Measurements from ENCODE around the gene KLHL24. TPM values are rescaled to one million over a fixed set of nuclear protein-coding genes. Genes with fewer than 3 reads are reported as not detected.
"Not testable (repeated sequence)": the region's sequence is repeated elsewhere in the genome, so short reads cannot be mapped to it uniquely, and the experiment has no call there.

Gene KLHL24
- total RNA-seq, 1 experiment from 2014 or later: 109 TPM

GRCh38 chr3:183611326-183611725 is 24.1 kb upstream of the KLHL24 start:
- H3K27me3 ChIP-seq (ENCODE audit: low read length); H3K4me3 ChIP-seq (ENCODE audit: low read length); H3K4me2 ChIP-seq (ENCODE audit: low read depth, low read length, poor library complexity, severe bottlenecking); DNase-seq; H3K9me2 ChIP-seq (replicated peaks; ENCODE audit: insufficient read depth, low read length); H4K20me1 ChIP-seq (ENCODE audit: insufficient read depth, low read depth, low read length); H3K79me2 ChIP-seq (ENCODE audit: low read length); H3K27ac ChIP-seq (ENCODE audit: low read length); H3K9me3 ChIP-seq (ENCODE audit: low read length); H3K4me1 ChIP-seq (ENCODE audit: low read length); H2AFZ ChIP-seq (ENCODE audit: low read length); H3K9ac ChIP-seq (ENCODE audit: low read length); H3K36me3 ChIP-seq (ENCODE audit: insufficient read depth, low read length): not testable (repeated sequence)

DNA sequence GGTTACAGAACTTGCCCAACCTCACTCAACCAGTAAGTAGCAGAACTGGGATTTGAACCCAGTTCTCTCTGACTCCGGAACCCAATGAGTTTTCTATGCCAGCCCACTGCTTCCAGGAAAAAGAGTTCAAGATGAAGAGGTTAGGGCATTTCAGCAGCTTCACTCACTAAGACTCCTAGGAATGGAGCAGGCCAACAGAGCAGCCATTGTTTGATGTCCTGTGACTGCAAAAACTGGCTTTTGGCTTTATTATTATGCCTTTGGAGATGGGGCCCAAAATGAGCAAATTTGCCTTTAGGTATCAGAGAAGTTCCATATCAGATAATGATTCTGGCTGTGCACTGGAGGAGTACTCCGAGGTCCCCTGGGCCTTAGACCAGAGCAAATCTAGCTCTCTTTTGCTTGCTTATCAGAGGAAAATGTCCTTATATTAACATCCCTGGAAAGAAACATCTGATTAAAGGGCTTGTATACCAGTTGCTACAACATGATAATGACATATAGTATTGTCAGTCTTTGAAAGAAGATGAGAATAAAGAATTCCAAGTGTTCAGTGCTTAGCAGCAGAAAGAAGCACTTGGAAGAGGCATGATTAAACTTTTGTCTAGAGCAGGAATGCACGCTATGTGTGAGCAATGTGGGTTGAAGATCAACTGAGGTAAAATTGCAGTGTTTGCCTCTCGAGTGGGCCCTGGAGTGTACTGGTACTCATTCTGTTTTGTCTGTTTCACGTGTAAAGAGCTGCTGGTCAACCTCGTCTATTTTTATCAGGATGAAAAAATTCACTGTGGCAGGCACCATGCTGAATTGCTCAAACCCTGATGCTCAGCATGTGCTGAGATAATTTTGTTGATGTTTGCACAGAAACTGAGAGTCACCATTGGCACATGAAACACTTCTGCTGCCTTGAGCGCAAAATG is 21.8 kb upstream of the KLHL24 start:
- DNase-seq: no peak
- H4K20me1 ChIP-seq (ENCODE audit: insufficient read depth, low read depth, low read length): no peaks in the 10 kb centered on the region
- H3K4me3 ChIP-seq (ENCODE audit: low read length): no peak overlapping the region
- H3K9me3 ChIP-seq (ENCODE audit: low read length): no peaks in the 10 kb centered on the region
- no peaks in the 10 kb centered on the region for H3K79me2 ChIP-seq (ENCODE audit: low read length)
- H3K27me3 ChIP-seq (ENCODE audit: low read length): no peaks in the 10 kb centered on the region
- no peak overlapping the region for H2AFZ ChIP-seq (ENCODE audit: low read length)
- H3K27ac ChIP-seq (ENCODE audit: low read length): no peak overlapping the region
- no peak overlapping the region for H3K4me2 ChIP-seq (ENCODE audit: low read depth, low read length, poor library complexity, severe bottlenecking)
- no peaks in the 10 kb centered on the region for H3K4me1 ChIP-seq (ENCODE audit: low read length)
- H3K9me2 ChIP-seq (replicated peaks; ENCODE audit: insufficient read depth, low read length): no peaks in the 10 kb centered on the region
- H3K9ac ChIP-seq (ENCODE audit: low read length): no peak overlapping the region
- H3K36me3 ChIP-seq (ENCODE audit: insufficient read depth, low read length): no peaks in the 10 kb centered on the region

DNA sequence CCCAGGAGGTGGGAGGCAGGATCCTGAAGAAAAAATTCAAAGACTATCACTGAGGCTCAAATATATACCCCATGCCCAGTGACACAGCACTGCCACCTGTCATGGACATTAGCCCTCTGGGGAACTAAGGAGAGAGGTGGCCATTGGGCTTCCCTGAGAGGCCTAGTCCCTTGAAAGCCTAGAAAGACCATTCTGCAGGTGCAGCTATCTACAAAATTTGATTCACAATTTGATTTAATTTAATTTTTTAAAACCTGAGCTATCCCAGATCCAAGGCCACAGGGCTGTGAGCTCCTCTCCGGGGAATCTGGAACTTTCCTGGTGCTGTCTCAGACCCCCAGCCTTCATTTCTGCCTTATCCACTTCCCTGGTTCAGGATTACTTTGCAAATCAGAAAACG is 16.9 kb upstream of the KLHL24 start:
- H4K20me1 ChIP-seq (ENCODE audit: insufficient read depth, low read depth, low read length): no peaks in the 10 kb centered on the region
- H3K9me3 ChIP-seq (ENCODE audit: low read length): no peaks in the 10 kb centered on the region
- no peak overlapping the region for H3K4me2 ChIP-seq (ENCODE audit: low read depth, low read length, poor library complexity, severe bottlenecking)
- no peaks in the 10 kb centered on the region for H3K4me1 ChIP-seq (ENCODE audit: low read length)
- H3K9me2 ChIP-seq (replicated peaks; ENCODE audit: insufficient read depth, low read length): no peaks in the 10 kb centered on the region
- no peak overlapping the region for H3K27ac ChIP-seq (ENCODE audit: low read length)
- no peak overlapping the region for H3K4me3 ChIP-seq (ENCODE audit: low read length)
- no peaks in the 10 kb centered on the region for H3K36me3 ChIP-seq (ENCODE audit: insufficient read depth, low read length)
- no peaks in the 10 kb centered on the region for H3K27me3 ChIP-seq (ENCODE audit: low read length)
- H3K9ac ChIP-seq (ENCODE audit: low read length): no peak overlapping the region
- H3K79me2 ChIP-seq (ENCODE audit: low read length): no peaks in the 10 kb centered on the region
- DNase-seq: no peak
- no peak overlapping the region for H2AFZ ChIP-seq (ENCODE audit: low read length)

- Histone ChIP-seq H3K36me3 (ENCODE audit: insufficient read depth, low read length) (no peaks in the 10 kb centered on the region), H3K27ac (ENCODE audit: low read length) (no peak overlapping the region), H3K79me2 (ENCODE audit: low read length) (no peaks in the 10 kb centered on the region), H3K9me3 (ENCODE audit: low read length) (no peaks in the 10 kb centered on the region), H3K4me3 (ENCODE audit: low read length) (no peak overlapping the region), H3K9ac (ENCODE audit: low read length) (no peak overlapping the region), H4K20me1 (ENCODE audit: insufficient read depth, low read depth, low read length) (no peaks in the 10 kb centered on the region), H3K9me2 (replicated peaks; ENCODE audit: insufficient read depth, low read length) (no peaks in the 10 kb centered on the region), H3K4me1 (ENCODE audit: low read length) (no peaks in the 10 kb centered on the region), H2AFZ (ENCODE audit: low read length) (no peak overlapping the region), H3K27me3 (ENCODE audit: low read length) (no peaks in the 10 kb centered on the region), H3K4me2 (ENCODE audit: low read depth, low read length, poor library complexity, severe bottlenecking) (no peak overlapping the region)
- no peak for DNase-seq
Measured at GRCh38 chr3:183619010-183619409, 16.4 kb upstream of the KLHL24 start.

DNA sequence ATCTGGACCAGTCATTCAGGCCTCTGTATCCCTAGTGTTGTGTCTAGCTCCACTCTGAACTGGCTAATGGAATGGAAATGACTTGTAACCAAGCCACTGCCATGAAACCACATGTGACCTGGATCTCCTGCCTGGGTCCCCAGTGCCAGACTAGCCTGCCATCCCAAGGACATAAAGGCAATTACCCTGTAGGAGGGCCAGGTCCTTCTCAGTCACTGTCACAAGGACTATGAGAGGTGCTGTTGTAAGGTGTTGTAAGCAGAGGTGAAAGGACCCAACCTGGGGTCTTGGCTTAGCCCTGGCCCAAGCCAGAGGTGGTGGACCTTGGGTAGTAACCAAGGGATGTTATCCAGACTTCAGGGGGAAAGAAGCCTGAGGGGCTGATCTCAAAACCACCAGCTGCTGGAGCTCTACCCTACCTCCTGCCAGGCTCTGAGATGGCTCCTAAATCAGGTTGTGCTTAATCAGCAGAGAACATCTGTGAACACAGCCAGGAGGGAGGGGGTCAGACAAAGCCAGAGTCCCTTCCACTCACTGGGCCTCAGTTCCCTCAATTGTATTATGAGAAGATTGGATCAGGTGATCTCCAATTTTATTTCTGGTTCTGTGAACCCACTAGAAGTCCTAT is 15.7 kb upstream of the KLHL24 start:
- Histone ChIP-seq H3K9ac (ENCODE audit: low read length) (no peak overlapping the region), H3K79me2 (ENCODE audit: low read length) (no peaks in the 10 kb centered on the region), H3K36me3 (ENCODE audit: insufficient read depth, low read length) (no peaks in the 10 kb centered on the region), H3K9me3 (ENCODE audit: low read length) (no peaks in the 10 kb centered on the region), H3K4me2 (ENCODE audit: low read depth, low read length, poor library complexity, severe bottlenecking) (no peak overlapping the region), H3K27me3 (ENCODE audit: low read length) (0 out of 2 replicates have a peak, but pooled peaks cover 2% of the 10 kb centered on the region), H3K27ac (ENCODE audit: low read length) (no peak overlapping the region), H3K9me2 (replicated peaks; ENCODE audit: insufficient read depth, low read length) (no peaks in the 10 kb centered on the region), H2AFZ (ENCODE audit: low read length) (no peak overlapping the region), H3K4me3 (ENCODE audit: low read length) (no peak overlapping the region), H3K4me1 (ENCODE audit: low read length) (no peaks in the 10 kb centered on the region; the same call in 1 of the 2 replicates), H4K20me1 (ENCODE audit: insufficient read depth, low read depth, low read length) (no peaks in the 10 kb centered on the region)
- no peak for DNase-seq

DNA sequence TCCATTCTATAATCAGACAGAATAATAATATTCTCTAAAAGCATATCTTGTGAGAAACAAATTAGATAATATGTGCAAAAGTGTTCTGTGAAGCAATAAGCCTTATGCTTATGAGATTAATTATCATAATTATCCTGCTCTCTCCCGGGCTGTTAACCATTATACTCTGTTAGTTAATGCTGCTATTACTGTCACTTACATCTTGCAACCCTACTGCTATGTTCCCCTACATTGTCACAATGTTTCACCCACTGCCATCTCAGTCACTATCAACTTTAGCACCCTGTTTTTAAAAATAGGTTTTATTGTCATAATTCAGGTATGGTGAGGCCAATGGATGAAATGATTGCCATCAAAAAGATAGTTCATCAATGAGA is 15.2 kb upstream of the KLHL24 start:
- Histone ChIP-seq H3K4me2 (ENCODE audit: low read depth, low read length, poor library complexity, severe bottlenecking) (no peak overlapping the region), H3K9me3 (ENCODE audit: low read length) (no peaks in the 10 kb centered on the region), H2AFZ (ENCODE audit: low read length) (no peak overlapping the region), H3K4me1 (ENCODE audit: low read length) (no peaks in the 10 kb centered on the region; the same call in 1 of the 2 replicates), H3K36me3 (ENCODE audit: insufficient read depth, low read length) (no peaks in the 10 kb centered on the region), H4K20me1 (ENCODE audit: insufficient read depth, low read depth, low read length) (no peaks in the 10 kb centered on the region), H3K4me3 (ENCODE audit: low read length) (no peak overlapping the region), H3K27ac (ENCODE audit: low read length) (no peak overlapping the region), H3K9me2 (replicated peaks; ENCODE audit: insufficient read depth, low read length) (no peaks in the 10 kb centered on the region), H3K79me2 (ENCODE audit: low read length) (no peaks in the 10 kb centered on the region), H3K9ac (ENCODE audit: low read length) (no peak overlapping the region), H3K27me3 (ENCODE audit: low read length) (0 out of 2 replicates have a peak, but pooled peaks cover 2% of the 10 kb centered on the region)
- DNase-seq: no peak

GRCh38 chr3:183622473-183622872 is 12.9 kb upstream of the KLHL24 start:
- not testable (repeated sequence) for H3K27ac ChIP-seq (ENCODE audit: low read length); H3K4me2 ChIP-seq (ENCODE audit: low read depth, low read length, poor library complexity, severe bottlenecking); H3K36me3 ChIP-seq (ENCODE audit: insufficient read depth, low read length); H3K9me2 ChIP-seq (replicated peaks; ENCODE audit: insufficient read depth, low read length); H3K79me2 ChIP-seq (ENCODE audit: low read length); H3K4me3 ChIP-seq (ENCODE audit: low read length); H3K4me1 ChIP-seq (ENCODE audit: low read length); H3K27me3 ChIP-seq (ENCODE audit: low read length); DNase-seq; H3K9me3 ChIP-seq (ENCODE audit: low read length); H2AFZ ChIP-seq (ENCODE audit: low read length); H4K20me1 ChIP-seq (ENCODE audit: insufficient read depth, low read depth, low read length); H3K9ac ChIP-seq (ENCODE audit: low read length)

DNA sequence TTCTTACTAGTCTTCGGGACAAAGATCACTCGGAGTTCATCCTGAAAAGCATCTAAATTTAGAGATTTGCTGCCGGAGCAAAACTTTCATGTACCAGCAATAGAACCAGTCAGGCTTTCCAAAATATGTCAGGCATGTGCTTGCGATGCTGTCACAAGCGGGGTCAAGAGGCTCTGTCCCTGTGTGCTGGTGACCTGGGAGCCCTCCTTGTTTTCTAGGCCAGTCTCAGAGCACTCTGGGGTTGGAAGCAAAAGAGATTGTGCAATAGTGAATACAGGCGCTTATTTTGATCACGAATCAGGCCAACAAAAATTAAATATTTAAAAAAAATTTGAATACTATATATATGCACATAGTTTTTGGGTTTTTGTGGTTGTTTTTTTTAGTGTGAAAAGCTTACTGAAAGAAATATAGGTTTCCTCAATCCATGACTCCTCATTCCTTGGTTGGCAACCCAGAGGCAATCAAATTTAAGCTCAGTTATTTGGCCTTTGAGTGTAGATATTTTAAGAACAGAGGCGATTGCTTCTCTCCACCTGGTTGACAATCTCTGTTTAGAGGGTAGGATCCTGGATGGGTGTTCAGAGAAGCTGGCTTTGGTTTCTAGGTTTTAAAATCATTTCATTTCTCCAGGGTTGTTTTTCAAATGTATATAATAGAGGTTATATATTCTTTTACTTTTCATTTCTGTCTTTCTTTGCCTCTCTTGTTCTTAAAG is 8.4 kb upstream of the KLHL24 start:
- Histone ChIP-seq H3K9ac (ENCODE audit: low read length) (no peak overlapping the region), H4K20me1 (ENCODE audit: insufficient read depth, low read depth, low read length) (no peaks in the 10 kb centered on the region), H3K4me2 (ENCODE audit: low read depth, low read length, poor library complexity, severe bottlenecking) (no peak overlapping the region), H3K4me1 (ENCODE audit: low read length) (no peaks in the 10 kb centered on the region; the same call in 1 of the 2 replicates), H3K27ac (ENCODE audit: low read length) (no peak overlapping the region), H2AFZ (ENCODE audit: low read length) (no peak overlapping the region), H3K36me3 (ENCODE audit: insufficient read depth, low read length) (no peaks in the 10 kb centered on the region), H3K27me3 (ENCODE audit: low read length) (0 out of 2 replicates have a peak, but pooled peaks cover 2% of the 10 kb centered on the region), H3K79me2 (ENCODE audit: low read length) (no peaks in the 10 kb centered on the region), H3K9me3 (ENCODE audit: low read length) (no peaks in the 10 kb centered on the region), H3K9me2 (replicated peaks; ENCODE audit: insufficient read depth, low read length) (no peaks in the 10 kb centered on the region), H3K4me3 (ENCODE audit: low read length) (no peak overlapping the region)
- DNase-seq: no peak

Data from Karpas-422 (cell line).